MM.1S (cell line): ENCODE measurements around the gene ST6GALNAC6.

Experiments
- DNase-seq: peaks from one replicate; pipeline ENCODE4 v3.0.0-alpha.2; 2015
- H2AFZ ChIP-seq: fragments of 300-600 bp; sonication (generic); 2 replicates; pipeline ENCODE4 v1.6.0; 2016; ENCODE audit warnings: antibody characterized with exemption, low read length
- H3F3A ChIP-seq: fragments of 300-600 bp; sonication (generic); 2 replicates; pipeline ENCODE4 v1.6.1; 2016; ENCODE audit warnings: mild to moderate bottlenecking, antibody characterized with exemption, low read length, moderate library complexity, mixed read lengths; ENCODE audit not compliant: insufficient read depth
- H3K27ac ChIP-seq: fragments of 300-600 bp; sonication (generic); 2 replicates; pipeline ENCODE4 v1.5.1; 2016; ENCODE audit warnings: mild to moderate bottlenecking, low read length
- H3K27me3 ChIP-seq: fragments of 300-600 bp; sonication (generic); replicated peaks from 2 replicates; pipeline ENCODE4 v1.6.0; 2016; ENCODE audit warnings: low read length; ENCODE audit not compliant: insufficient read depth
- H3K36me3 ChIP-seq: fragments of 300-600 bp; sonication (generic); replicated peaks from 2 replicates; pipeline ENCODE4 v1.6.1; 2016; ENCODE audit warnings: mild to moderate bottlenecking, low read length, mixed read lengths; ENCODE audit not compliant: insufficient read depth
- H3K4me1 ChIP-seq: fragments of 300-600 bp; sonication (generic); 2 replicates; pipeline ENCODE4 v1.6.1; 2016; ENCODE audit warnings: low read length, mixed read lengths
- H3K4me2 ChIP-seq: fragments of 300-600 bp; sonication (generic); 2 replicates; pipeline ENCODE4 v1.6.0; 2016; ENCODE audit warnings: low read depth, low read length
- H3K4me3 ChIP-seq: fragments of 300-600 bp; sonication (generic); 2 replicates; pipeline ENCODE4 v1.5.1; 2016; ENCODE audit warnings: low read length, mixed read lengths
- H3K79me2 ChIP-seq: fragments of 300-600 bp; sonication (generic); 2 replicates; pipeline ENCODE4 v1.6.1; 2016; ENCODE audit warnings: mixed run types, low read length, mixed read lengths
- H3K9ac ChIP-seq: fragments of 300-600 bp; sonication (generic); 2 replicates; pipeline ENCODE4 v1.6.1; 2016; ENCODE audit warnings: low read length, mixed read lengths
- H3K9me2 ChIP-seq: fragments of 300-600 bp; sonication (generic); replicated peaks from 2 replicates; pipeline ENCODE4 v1.6.1; 2016; ENCODE audit warnings: mild to moderate bottlenecking, low read length, mixed read lengths; ENCODE audit not compliant: insufficient read depth
- H3K9me3 ChIP-seq: fragments of 300-600 bp; sonication (generic); replicated peaks from 2 replicates; pipeline ENCODE4 v1.6.1; 2016; ENCODE audit warnings: mild to moderate bottlenecking, low read length, mixed read lengths; ENCODE audit not compliant: insufficient read depth
- H4K20me1 ChIP-seq: fragments of 300-600 bp; sonication (generic); 2 replicates; pipeline ENCODE4 v1.6.1; 2016; ENCODE audit warnings: mild to moderate bottlenecking, low read length, moderate library complexity, mixed read lengths; ENCODE audit not compliant: insufficient read depth
- EZH2 ChIP-seq: fragments of 300-600 bp; sonication (generic); optimal IDR thresholded peaks from 2 replicates; pipeline ENCODE3; 2017; ENCODE audit warnings: low read depth, mild to moderate bottlenecking, antibody characterized with exemption, low read length, mixed read lengths
- EZH2phosphoT487 ChIP-seq: fragments of 300-600 bp; sonication (generic); IDR thresholded peaks from 2 replicates; pipeline ENCODE4 v1.6.1; 2018; ENCODE audit warnings: antibody characterized with exemption, low read length
- TF ChIP-seq, protein P1 (sequence below): fragments of 300-600 bp; sonication (generic); IDR thresholded peaks from 2 replicates; pipeline ENCODE4 v1.5.1; 2016; ENCODE audit warnings: antibody characterized with exemption, low read length, mixed read lengths

Gene ST6GALNAC6

GRCh38 chr9:127850286-127850830, 49.0 kb downstream of the ST6GALNAC6 start:
- Histone ChIP-seq H3K4me1 (no peaks in the 10 kb centered on the region), H4K20me1 (no peaks in the 10 kb centered on the region), H3K9me2 (no peaks in the 10 kb centered on the region), H3F3A (no peaks in the 10 kb centered on the region), H3K27me3 (peaks cover 7% of the 10 kb centered on the region; the same call in 1 of the 2 replicates), H3K27ac (no peak overlapping the region), H3K4me3 (no peak overlapping the region), H2AFZ (no peak overlapping the region), H3K79me2 (no peaks in the 10 kb centered on the region), H3K4me2 (no peak overlapping the region), H3K9ac (no peak overlapping the region), H3K36me3 (no peaks in the 10 kb centered on the region), H3K9me3 (no peaks in the 10 kb centered on the region)
- TF ChIP-seq, protein P1, sequence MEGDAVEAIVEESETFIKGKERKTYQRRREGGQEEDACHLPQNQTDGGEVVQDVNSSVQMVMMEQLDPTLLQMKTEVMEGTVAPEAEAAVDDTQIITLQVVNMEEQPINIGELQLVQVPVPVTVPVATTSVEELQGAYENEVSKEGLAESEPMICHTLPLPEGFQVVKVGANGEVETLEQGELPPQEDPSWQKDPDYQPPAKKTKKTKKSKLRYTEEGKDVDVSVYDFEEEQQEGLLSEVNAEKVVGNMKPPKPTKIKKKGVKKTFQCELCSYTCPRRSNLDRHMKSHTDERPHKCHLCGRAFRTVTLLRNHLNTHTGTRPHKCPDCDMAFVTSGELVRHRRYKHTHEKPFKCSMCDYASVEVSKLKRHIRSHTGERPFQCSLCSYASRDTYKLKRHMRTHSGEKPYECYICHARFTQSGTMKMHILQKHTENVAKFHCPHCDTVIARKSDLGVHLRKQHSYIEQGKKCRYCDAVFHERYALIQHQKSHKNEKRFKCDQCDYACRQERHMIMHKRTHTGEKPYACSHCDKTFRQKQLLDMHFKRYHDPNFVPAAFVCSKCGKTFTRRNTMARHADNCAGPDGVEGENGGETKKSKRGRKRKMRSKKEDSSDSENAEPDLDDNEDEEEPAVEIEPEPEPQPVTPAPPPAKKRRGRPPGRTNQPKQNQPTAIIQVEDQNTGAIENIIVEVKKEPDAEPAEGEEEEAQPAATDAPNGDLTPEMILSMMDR, result no peak
- TF ChIP-seq EZH2 (no peak), EZH2phosphoT487 (no peak)
- no peak for DNase-seq

DNA sequence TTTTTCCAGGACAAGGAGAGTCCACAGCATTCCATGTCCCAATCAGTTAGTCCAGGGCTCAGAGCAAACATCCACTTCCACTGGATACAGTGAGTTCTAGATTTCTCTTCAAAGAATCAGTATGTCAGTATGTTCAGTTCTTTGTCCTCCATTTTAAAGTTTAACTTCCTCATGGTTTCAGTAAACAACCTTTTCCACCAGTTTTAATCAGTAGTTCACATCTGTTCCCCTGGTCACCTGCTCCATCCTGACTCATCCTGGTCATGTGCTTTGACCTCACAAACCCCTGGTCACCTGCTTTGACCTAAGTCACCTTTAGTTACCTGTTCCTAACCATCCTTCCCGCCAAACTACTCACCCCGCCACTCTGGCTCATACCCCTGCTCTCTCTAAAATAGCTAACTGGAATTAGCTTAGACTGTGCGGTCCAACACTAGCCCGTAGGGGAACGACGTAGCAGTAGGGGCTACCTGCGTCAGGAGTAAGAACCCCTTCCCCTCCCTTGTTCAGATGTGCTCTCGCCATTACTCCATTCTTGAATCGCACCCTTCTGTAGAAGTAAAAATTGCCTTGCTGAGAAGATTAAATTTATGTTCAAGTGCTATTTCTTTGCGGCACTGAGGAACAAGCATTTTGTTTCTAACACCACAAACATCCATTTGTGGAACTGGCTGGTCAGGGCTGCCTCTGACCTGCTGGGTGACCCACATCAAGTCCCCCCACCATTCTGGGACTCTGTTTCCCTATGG, 50.5 kb downstream of the ST6GALNAC6 start:
- H3K4me3 ChIP-seq, result no peak overlapping the region
- H3K9me2 ChIP-seq, result no peaks in the 10 kb centered on the region
- TF ChIP-seq EZH2, result no peak
- TF ChIP-seq EZH2phosphoT487, result no peak
- TF ChIP-seq, protein P1, result no peak
- no peaks in the 10 kb centered on the region for H3K36me3 ChIP-seq
- peaks cover 7% of the 10 kb centered on the region; the same call in 1 of the 2 replicates for H3K27me3 ChIP-seq
- H3K4me1 ChIP-seq, result no peaks in the 10 kb centered on the region
- no peak for DNase-seq
- H3K79me2 ChIP-seq, result no peaks in the 10 kb centered on the region
- H3K9ac ChIP-seq, result no peak overlapping the region
- no peaks in the 10 kb centered on the region for H4K20me1 ChIP-seq
- H3K27ac ChIP-seq, result no peak overlapping the region
- H3F3A ChIP-seq, result no peaks in the 10 kb centered on the region
- H3K9me3 ChIP-seq, result no peaks in the 10 kb centered on the region
- H2AFZ ChIP-seq, result no peak overlapping the region
- no peak overlapping the region for H3K4me2 ChIP-seq

- Histone ChIP-seq H4K20me1 (no peaks in the 10 kb centered on the region), H3K79me2 (no peaks in the 10 kb centered on the region), H3K36me3 (no peaks in the 10 kb centered on the region), H2AFZ (no peak overlapping the region), H3K9me2 (no peaks in the 10 kb centered on the region), H3F3A (no peaks in the 10 kb centered on the region), H3K9me3 (no peaks in the 10 kb centered on the region), H3K4me3 (no peak overlapping the region), H3K27me3 (peaks cover 7% of the 10 kb centered on the region; the same call in 1 of the 2 replicates), H3K27ac (no peak overlapping the region), H3K4me1 (no peaks in the 10 kb centered on the region), H3K4me2 (no peak overlapping the region), H3K9ac (no peak overlapping the region)
- no peak for TF ChIP-seq EZH2
- no peak for TF ChIP-seq EZH2phosphoT487
- DNase-seq, result no peak
Observed at GRCh38 chr9:127847833-127848755, 51.3 kb downstream of the ST6GALNAC6 start.
